KBM-7 (cell line): ENCODE measurements around the gene AP1S3.

Experiments used
- DNase-seq: peaks from one replicate; pipeline ENCODE4 v3.0.0-alpha.2; 2015
- in situ Hi-C: fragments of 300-500 bp; cut with MboI; formaldehyde crosslinking; loops from 2 replicates; pipeline ENCODE4 v1.14.3; 2020; ENCODE audit warnings: low sequenced_read_pairs, low pct_unique_long_range_greater_than_20kb, mixed read lengths

The AP1S3 gene

DNA sequence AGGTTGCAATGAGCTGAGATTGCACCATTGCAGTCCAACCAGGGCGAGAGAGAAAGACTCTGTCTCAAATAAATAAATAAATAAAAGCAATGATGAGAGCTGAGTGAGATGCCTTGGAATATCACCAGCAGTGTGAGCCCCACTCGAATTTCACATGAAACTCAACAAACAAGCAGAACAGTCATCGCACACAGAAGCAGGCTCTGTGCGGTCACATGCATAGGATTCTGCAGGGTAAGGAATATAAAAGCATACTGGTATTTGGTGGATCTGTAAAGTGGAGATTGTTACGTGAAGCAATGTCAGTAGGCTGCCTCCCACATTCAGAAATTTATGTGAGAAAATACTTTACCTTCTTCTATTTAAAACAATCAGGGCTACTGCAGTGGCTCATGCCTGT lies 18.0 kb upstream of the AP1S3 start:
- in situ Hi-C loops: no loop called here
- DNase-seq: no peak

DNA sequence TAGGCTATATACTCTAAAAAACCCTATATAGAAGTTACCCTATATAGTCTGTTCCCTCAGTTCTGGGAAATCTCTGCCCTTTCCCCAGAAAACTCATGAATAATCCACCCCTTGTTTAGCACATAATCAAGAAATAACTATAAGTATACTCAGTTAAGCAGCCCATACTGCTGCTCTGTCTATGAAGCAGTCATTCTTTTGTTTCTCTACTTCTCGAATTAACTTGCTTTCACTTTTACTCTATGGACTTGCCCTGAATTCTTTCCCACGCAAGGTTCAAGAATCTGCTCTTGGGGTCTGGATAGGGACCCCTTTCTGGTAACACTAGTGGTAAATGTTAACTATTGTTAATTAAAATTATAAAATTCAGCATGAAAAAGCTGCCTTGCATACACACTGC lies 17.4 kb upstream of the AP1S3 start:
- no peak for DNase-seq

DNA sequence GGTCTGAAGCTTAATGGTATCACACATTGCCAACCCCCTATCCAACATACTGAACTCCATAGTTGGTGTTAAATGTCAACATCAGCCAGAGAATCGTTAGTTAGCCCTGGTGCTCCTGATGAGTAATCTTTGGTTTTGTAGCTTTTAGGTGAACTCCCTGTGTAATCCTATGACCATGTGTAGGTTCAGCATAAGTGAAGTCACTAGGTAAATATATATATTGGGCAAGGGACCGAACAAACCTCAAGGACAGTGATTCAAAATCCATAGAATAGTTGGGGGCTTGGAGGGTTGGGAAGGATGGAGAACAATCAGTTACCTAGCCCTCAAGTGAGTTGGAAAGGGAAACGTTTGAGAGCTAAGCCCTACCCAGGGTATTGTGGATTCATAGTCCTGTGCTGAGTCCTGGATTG lies 16.0 kb upstream of the AP1S3 start:
- DNase-seq: no peak
- in situ Hi-C loops: no loop called here

More for the DNA sequence above, 17.4 kb upstream of the AP1S3 start:
- in situ Hi-C loops: no loop called here

DNA sequence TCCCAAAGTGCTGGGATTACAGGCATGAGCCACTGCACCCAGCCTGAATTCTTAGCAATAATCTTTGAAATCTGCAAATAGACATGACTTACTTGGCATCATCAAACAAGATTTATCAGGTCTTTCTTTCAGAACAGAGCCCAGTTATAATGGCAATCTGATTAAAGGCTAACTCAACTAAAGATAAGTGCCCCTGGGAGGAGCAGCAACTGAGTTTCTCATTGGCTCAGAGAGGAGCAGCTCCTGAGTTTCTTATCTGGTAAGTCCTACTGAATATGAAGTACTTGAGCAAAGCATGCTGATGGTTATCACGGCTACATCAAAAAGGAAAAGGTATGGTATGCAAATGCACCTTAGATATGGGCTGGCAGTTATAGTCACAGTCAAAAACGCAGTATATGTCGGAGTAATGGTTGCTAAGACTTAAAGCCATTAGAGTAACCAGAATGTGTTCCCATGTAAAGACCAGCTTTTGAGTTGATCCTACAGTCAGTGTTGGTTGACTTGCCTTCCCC lies 15.0 kb upstream of the AP1S3 start:
- in situ Hi-C loops: no loop called here
- DNase-seq: no peak

DNA sequence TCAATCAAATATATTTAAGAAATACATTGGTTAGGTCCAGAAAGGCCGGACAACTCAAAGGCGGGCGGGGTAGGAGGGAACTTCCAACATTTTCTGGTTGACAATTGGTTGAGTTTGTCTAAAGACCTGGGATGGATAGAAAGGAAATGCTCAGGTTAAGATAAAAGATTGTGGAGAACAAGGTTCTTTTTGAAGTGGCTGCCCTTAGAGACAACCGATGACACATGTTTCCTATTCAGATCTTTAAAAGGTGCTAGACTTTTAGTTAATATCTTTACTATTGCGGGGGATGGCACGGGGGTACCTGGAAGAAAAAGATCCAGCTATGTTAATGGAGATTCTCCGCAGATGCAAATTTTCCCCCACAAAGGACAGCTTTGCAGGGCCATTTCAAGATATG lies 10.0 kb upstream of the AP1S3 start:
- no peak for DNase-seq
- in situ Hi-C loops: no loop called here

DNA sequence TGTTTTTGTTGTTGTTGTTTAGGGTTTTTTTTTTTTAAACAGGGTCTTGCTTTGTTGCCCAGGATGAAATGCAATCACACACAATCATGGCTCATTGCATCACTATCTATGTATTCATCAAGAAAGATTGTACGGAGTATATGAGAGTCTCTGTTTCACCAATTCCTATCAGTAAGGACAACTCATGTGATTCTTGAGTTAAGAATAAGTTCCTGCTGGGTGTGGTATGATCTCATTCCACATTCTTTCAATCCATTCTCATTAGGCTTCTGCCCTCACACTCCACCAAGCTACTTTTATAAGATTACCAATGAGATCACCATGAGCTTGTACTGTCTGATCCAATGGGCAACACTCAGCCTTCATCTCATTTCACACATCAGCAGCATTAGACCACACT lies 9.1 kb upstream of the AP1S3 start:
- no peak for DNase-seq
- in situ Hi-C loops: no loop called here

DNA sequence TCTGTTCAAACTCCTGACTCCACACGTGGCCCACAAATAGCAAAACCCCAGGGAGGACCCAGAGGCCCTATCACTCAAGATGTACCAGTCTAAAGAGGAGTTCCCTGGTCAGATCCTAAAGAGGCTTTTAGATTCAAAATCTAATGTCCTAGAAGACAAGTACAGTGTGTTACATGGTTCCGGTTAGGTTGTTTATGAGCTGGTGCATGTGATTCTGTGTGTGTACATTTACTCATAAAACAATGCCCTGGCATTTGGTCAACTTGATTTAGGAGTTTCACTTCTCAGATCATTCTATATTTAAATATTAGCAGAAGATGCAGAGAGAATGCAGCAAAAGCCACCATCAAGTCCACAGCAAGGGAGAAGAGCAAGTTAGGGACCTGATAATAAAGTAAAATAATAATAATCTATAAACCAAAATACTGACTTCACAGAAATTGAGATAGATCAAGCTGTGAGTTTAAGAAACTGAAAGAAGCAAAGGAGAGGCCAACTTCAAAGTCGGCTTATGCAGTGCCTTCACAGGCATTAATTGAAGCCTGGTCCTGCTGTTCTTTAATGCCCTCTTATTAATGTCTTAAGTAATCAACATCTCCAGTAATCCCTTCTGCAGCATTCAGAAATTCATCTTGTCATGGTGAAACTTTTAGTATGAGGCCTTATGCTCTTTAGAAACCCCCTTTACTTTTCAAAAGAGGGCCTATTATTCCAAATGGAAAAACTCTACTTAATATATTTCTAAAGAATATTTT lies 4.2 kb upstream of the AP1S3 start:
- in situ Hi-C loops: no loop called here
- no peak for DNase-seq

DNA sequence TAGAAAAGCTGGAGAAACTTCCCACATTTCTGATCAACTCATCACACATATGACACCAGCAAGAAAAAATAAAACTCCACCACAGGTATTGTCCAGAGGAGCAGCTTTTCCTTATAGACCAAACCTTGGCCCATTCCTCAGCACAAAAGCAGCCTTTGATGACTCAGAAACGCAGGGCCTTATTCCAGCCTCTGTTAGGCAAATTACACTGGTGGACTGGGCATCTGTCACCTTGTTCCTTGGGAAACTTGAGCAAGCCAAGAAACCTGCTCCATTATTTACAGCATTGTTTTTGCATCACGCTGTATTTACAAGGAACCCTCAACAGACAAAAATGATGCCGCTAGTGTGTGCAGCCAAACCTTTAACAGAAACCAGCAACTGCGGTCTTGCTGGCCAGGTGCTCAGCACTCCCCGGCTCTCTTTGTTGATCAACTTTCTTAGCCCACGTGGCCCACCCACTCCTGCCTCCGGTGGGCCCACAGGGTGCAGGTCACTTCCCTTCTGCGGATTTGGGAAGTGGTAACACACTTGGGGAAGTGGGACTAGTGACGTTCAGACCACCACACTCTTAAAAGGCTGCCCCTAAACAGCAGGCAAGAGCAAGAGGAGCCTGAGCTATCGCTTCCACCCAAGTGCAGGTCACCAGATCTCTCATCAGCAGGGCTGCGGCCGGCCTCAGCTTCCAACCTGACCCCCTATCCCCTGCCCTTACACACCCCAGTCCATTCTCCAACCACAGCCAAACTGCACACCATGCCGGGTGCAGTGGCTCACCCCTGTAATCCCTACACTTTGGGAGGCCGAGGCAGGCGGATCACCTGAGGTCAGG lies 1.5 kb downstream of the AP1S3 start:
- peak; percentile 69 for DNase-seq
- in situ Hi-C loops: no loop called here

DNA sequence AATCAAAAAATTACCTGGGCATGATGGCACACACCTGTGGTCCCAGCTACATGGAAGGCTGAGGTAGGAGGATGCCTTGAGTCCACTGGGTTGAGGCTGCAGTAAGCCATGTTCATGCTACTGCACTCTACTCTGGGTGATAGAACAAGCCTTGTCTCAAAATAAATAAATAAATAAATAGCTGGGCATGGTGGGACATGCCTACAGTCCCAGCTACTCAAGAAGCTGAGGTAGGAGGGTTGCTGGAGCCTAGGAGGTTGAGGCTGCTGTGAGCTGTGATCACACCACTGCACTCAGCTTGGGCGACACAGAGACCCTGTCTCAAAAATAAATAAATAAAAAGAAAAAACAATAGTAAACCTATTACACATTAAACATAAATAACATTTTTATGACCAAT lies 3.0 kb downstream of the AP1S3 start:
- no peak for DNase-seq
- in situ Hi-C loops: no loop called here

DNA sequence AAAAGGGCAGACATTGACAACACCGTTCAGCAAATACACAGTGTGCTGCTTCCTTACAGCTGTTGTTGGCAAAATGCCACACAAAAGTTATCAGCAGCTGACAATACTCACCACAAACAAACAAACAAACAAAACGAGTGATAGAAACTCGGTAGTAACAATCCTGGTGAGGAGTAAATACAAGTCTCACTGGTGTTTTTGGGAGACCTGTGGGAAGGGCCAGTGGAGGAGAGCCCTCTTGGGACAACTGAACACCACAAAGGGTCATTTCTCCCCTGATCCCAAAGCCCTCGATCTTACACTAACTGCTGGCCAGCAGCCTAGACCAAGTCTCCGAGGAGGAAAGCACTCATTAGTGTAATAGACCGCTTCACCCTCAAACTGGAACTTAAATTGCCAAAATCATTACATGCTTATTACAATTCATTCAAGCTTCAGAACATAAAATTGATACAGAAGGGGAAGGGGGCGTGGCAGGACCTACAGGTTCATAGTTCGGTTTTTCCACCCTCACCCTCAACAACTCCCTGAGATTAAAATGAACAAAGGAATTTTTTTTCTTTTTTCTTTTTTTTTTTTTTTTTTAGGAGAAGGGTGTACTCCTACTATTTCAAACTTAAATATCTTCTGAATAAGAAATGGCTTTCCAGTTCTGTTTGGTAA lies 5.0 kb downstream of the AP1S3 start:
- in situ Hi-C loops: no loop called here
- DNase-seq: no peak

DNA sequence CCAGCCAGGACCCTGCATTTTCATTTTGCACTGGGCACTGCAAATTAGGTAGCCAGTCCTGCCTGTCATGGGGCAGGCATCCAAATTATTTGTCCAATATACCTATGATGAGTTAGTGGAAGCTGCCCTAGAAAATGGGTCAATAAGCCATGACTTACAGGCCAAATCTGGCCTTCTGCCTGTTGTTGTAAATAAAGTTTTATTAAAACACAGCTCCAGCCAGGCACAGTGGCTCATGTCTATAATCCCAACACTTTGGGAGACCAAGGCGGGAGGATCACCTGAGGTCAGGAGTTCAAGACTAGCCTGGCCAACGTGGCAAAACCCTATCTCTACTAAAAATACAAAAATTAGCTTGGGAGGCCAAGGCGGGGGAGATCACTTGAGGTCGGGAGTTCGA lies 8.3 kb downstream of the AP1S3 start:
- in situ Hi-C loops: no loop called here

DNA sequence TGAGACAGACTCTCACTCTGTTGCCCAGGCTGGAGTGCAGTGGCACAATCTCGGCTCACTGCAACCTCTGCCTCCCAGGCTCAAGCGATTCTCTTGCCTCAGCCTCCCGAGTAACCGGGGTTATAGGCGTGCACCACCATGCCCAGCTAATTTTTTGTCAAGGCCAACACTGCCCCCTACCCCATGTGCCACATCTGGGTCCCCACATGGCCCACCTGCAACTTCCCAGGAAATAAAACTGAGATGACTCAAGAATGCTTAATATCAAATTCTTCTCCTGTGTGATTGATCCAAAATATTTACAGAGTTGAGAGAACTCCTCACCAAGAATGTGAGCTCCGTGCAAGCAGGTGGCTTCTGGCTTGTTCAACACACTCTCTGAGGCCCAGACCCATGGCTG lies 9.1 kb downstream of the AP1S3 start:
- DNase-seq: no peak
- in situ Hi-C loops: no loop called here

More for the DNA sequence above, 8.3 kb downstream of the AP1S3 start:
- no peak for DNase-seq

DNA sequence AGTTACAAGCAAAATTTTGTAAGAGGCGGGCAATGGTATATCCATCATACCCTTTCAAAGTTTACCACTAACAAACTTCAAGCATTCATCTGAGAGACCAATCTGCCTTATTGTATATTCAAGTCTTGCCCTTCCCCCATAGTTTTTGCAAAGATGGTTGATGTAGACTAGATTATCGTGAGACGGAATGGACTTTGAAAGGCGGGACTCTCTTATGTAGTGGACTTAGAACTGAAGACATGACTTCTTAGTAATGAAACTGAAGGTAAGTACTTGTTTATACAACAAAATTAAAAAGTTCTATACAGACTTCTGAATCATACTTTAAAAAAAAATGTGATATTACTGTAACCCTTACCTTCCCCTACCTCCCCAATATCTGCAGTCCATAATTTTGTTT lies 10.4 kb downstream of the AP1S3 start:
- in situ Hi-C loops: no loop called here
- no peak for DNase-seq

DNA sequence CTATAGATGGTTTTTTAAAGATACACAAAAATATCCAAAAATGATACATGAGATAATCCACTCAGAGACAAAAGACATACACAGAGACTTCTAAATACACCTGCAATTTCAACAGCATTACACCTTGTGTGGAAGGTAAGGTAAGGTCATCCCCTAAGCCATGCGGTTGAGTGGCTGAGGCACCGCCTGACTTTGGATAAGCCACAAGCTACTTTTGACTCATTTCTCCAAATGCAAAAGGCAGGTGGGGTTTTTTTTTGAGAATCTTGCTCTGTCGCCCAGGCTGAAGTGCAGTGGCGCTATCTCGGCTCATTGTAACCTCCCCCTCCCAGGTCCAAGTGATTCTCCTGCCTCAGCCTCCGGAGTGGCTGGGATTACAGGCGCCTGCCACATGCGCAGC lies 13.1 kb downstream of the AP1S3 start:
- DNase-seq: no peak
- in situ Hi-C loops: no loop called here

DNA sequence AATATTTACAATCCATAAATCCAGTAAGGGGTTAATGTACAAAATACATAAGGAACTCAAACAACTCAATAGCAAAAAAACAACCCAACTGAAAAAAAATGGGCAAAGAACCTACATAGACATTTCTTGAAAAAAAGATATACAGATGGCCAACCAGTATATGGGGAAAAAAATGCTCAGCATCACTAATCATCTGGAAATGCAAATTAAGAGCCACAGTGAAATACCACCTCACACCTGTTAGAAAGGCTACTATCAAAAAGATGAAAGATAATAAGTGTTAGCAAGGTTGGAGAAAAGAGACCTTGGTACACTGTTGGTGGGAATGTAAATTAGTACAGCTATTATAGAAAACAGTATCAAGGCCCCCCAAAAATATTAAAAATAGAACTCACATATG lies 14.6 kb downstream of the AP1S3 start:
- no peak for DNase-seq
- in situ Hi-C loops: no loop called here

DNA sequence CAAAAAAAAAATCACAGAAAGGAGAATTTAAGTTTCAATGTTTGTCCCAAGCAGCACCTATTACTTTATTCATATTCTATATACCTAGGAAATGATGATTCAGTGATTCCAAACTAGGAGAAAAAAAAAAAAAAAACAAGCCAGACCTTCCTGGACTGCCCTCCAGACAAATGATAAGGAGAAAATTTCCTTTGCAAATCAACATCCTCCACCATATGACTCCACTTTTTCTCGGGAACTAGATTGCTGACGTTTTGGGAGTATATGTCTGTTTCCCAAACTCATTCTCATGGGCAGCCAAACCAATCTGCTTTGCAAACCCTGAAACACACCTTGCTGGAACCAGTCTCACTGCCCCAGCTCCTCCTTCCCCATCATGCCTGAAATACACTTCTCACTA lies 16.8 kb downstream of the AP1S3 start:
- in situ Hi-C loops: no loop called here
- DNase-seq: no peak

DNA sequence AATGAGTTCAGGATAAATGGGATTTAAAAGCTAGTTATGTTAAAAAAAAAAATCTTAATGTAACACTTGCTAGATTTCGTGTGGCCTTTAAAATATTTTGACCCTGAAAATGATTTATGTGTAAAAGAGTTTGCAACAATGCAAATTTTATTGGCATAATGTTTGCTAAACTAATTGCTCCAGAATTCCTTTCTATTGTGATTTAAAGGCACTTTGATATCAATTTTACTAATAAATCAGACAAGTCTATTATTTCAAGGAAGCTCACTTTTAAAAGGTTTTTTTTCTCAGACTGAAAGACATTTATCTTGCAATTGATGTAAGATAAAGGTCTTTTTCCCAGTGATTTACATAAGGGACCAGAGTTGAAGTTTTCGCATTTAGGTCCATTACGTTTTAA lies 17.5 kb downstream of the AP1S3 start:
- DNase-seq: no peak
- in situ Hi-C loops: no loop called here

DNA sequence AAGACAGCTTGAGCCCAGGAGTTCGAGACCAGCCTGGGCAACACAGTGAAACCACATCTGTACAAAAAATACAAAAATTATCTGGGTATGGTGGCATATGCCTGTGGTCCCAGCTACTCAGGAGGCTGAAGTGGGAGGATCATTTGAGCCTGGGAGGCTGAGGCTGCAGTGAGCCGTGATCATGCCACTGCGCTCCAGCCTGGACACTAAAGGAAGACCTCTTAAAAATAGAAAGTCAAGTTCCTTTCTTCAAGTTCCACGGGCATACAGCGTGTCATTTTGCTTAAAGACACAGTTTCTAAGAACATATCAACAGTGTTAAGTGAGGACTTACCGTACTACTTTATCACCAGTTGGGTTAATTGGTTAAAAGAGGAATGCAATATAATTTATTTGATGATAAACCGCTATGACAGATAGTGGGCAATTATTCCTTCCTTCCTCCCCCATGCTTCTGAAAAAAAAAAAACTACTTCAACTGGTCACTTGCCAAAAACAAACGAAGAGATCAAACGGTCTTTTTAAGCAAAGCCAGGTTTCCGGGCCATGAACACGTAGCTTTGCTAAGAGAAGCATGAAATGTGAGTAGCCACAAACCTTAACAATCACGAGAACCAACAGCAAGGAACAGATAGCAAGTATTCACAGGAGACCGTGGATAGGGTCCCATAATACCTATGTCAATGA lies 21.4 kb downstream of the AP1S3 start:
- in situ Hi-C loops: no loop called here
- no peak for DNase-seq

DNA sequence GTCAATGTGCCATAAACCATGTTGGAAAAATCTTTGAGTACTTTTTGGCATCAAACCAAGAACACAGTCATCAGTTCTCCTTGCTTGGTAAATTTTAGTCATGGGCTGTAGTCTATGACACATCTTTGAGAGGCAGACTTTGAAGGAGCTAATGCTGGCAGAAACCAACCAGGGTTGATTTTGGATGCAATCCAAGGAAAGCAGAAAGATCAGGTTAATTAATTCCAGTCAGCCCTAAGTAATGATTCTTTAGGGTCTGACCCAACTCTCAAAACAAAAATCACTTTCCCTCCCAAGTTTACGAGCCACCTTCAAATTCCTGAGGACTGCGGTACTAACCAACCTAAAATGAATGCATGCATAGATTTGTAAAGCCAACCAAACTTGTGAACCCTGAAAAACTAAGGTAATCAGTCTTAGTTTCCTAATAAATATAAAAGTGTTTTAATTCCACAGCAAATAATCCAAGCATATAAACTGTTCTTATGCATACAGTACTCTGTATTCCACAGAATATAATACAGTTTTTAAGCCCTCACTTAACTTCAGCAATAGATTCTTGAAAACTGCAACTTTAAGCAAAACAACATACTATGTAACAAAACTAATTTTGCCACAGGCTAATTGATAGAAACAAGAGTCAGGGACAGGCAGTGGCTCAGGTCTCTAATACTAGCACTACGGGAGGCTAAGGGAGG lies 22.0 kb downstream of the AP1S3 start:
- in situ Hi-C loops: no loop called here
- no peak for DNase-seq
